Ectodermal cell (in vitro differentiated cells): ENCODE measurements around the gene FHL2.

Experiments
- H3K27ac ChIP-seq: 2 replicates; pipeline ENCODE4 v1.7.0; 2013; ENCODE audit warnings: mild to moderate bottlenecking, low read depth, low read length; ENCODE audit not compliant: insufficient read depth, poor library complexity, severe bottlenecking
- H3K27me3 ChIP-seq: 2 replicates; pipeline ENCODE4 v1.7.0; 2013; ENCODE audit warnings: mild to moderate bottlenecking, low read length; ENCODE audit not compliant: insufficient read depth, control insufficient read depth, poor library complexity, severe bottlenecking
- H3K36me3 ChIP-seq: one replicate; pipeline ENCODE4 v1.7.0; 2013; ENCODE audit warnings: low read length; ENCODE audit not compliant: control insufficient read depth, insufficient read depth
- H3K4me1 ChIP-seq: one replicate; pipeline ENCODE4 v1.7.0; 2013; ENCODE audit warnings: low read length; ENCODE audit not compliant: control insufficient read depth, insufficient read depth
- H3K4me3 ChIP-seq: 2 replicates; pipeline ENCODE4 v1.7.0; 2013; ENCODE audit warnings: low read depth, low read length, control low read depth; ENCODE audit not compliant: insufficient read depth
- H3K9me3 ChIP-seq: 2 replicates; pipeline ENCODE4 v1.7.0; 2013; ENCODE audit warnings: mild to moderate bottlenecking, low read length, moderate library complexity; ENCODE audit not compliant: control insufficient read depth
- WGBS, 2 experiments: methylation state at CpG; one replicate each; pipeline ENCODE4 v1.1.7; 2013; ENCODE audit warnings: missing lambda C conversion rate in 2 of 2; 5-methylcytosine and 5-hydroxymethylcytosine counted together

FHL2 gene

GRCh38 chr2:105399207-105399861 lies 483 bp upstream of the FHL2 start:
- WGBS, 2 experiments: 55 to 64% methylated on average over 38 of the region's 38 CpGs
- Histone ChIP-seq H3K36me3 (no peaks in the 10 kb centered on the region), H3K27me3 (peaks cover 12% of the 10 kb centered on the region), H3K9me3 (no peaks in the 10 kb centered on the region), H3K4me3 (peak overlapping the region; percentile 88), H3K4me1 (peaks cover 7% of the 10 kb centered on the region), H3K27ac (no peak overlapping the region)

- peak overlapping the region; percentile 88 for H3K4me3 ChIP-seq
- no peak overlapping the region for H3K27ac ChIP-seq
- peaks cover 7% of the 10 kb centered on the region for H3K4me1 ChIP-seq
- no peaks in the 10 kb centered on the region for H3K36me3 ChIP-seq
- no peaks in the 10 kb centered on the region for H3K9me3 ChIP-seq
- H3K27me3 ChIP-seq: peaks cover 12% of the 10 kb centered on the region
- WGBS, 2 experiments: 29 to 36% methylated on average over 2 to 6 of the region's 6 CpGs
Measured at GRCh38 chr2:105397953-105398335, 907 bp downstream of the FHL2 start.

- Histone ChIP-seq H3K9me3 (no peaks in the 10 kb centered on the region), H3K27me3 (peaks cover 12% of the 10 kb centered on the region), H3K27ac (no peak overlapping the region), H3K36me3 (no peaks in the 10 kb centered on the region), H3K4me3 (no peak overlapping the region), H3K4me1 (peaks cover 7% of the 10 kb centered on the region)
- 79 to 81% methylated on average over 11 of the region's 13 CpGs for WGBS, 2 experiments
Measured at GRCh38 chr2:105397025-105397722, 1.7 kb downstream of the FHL2 start.

GRCh38 chr2:105396254-105397024 lies 2.4 kb downstream of the FHL2 start:
- H3K27me3 ChIP-seq: peaks cover 12% of the 10 kb centered on the region
- no peak overlapping the region for H3K4me3 ChIP-seq
- no peaks in the 10 kb centered on the region for H3K9me3 ChIP-seq
- peaks cover 7% of the 10 kb centered on the region for H3K4me1 ChIP-seq
- WGBS, 2 experiments: 89 to 93% methylated on average over 12 of the region's 12 CpGs
- no peaks in the 10 kb centered on the region for H3K36me3 ChIP-seq
- H3K27ac ChIP-seq: no peak overlapping the region

- H3K36me3 ChIP-seq: no peaks in the 10 kb centered on the region
- 95 to 96% methylated on average over 7 of the region's 7 CpGs for WGBS, 2 experiments
- no peaks in the 10 kb centered on the region for H3K9me3 ChIP-seq
- H3K4me1 ChIP-seq: peaks cover 7% of the 10 kb centered on the region
- H3K27ac ChIP-seq: no peak overlapping the region
- no peak overlapping the region for H3K4me3 ChIP-seq
- peaks cover 12% of the 10 kb centered on the region for H3K27me3 ChIP-seq
Measured at GRCh38 chr2:105395691-105396090, 3.2 kb downstream of the FHL2 start.

GRCh38 chr2:105394951-105395611 lies 3.8 kb downstream of the FHL2 start:
- 93 to 95% methylated on average over 12 of the region's 12 CpGs for WGBS, 2 experiments
- Histone ChIP-seq H3K27ac (no peak overlapping the region), H3K4me3 (no peak overlapping the region)

GRCh38 chr2:105393373-105394055 lies 5.3 kb downstream of the FHL2 start:
- H3K4me3 ChIP-seq: no peak overlapping the region
- WGBS, 2 experiments: 96 to 97% methylated on average over 13 of the region's 13 CpGs

More at GRCh38 chr2:105394951-105395611, 3.8 kb downstream of the FHL2 start:
- peaks cover 7% of the 10 kb centered on the region for H3K4me1 ChIP-seq
- peaks cover 11% of the 10 kb centered on the region for H3K27me3 ChIP-seq
- H3K9me3 ChIP-seq: no peaks in the 10 kb centered on the region
- H3K36me3 ChIP-seq: no peaks in the 10 kb centered on the region

GRCh38 chr2:105391763-105392662 lies 6.8 kb downstream of the FHL2 start:
- H3K4me3 ChIP-seq: no peak overlapping the region
- no peak overlapping the region for H3K27ac ChIP-seq
- 95% methylated on average over 9 of the region's 9 CpGs for WGBS, 2 experiments
- no peaks in the 10 kb centered on the region for H3K4me1 ChIP-seq
- H3K36me3 ChIP-seq: no peaks in the 10 kb centered on the region
- no peaks in the 10 kb centered on the region for H3K27me3 ChIP-seq
- no peaks in the 10 kb centered on the region for H3K9me3 ChIP-seq

More at GRCh38 chr2:105393373-105394055, 5.3 kb downstream of the FHL2 start:
- H3K27me3 ChIP-seq: no peaks in the 10 kb centered on the region
- peaks cover 7% of the 10 kb centered on the region for H3K4me1 ChIP-seq
- no peaks in the 10 kb centered on the region for H3K36me3 ChIP-seq
- H3K27ac ChIP-seq: no peak overlapping the region
- H3K9me3 ChIP-seq: no peaks in the 10 kb centered on the region

GRCh38 chr2:105391058-105391627 lies 7.7 kb downstream of the FHL2 start:
- Histone ChIP-seq H3K9me3 (no peaks in the 10 kb centered on the region), H3K4me3 (no peak overlapping the region), H3K4me1 (no peaks in the 10 kb centered on the region), H3K27me3 (no peaks in the 10 kb centered on the region), H3K36me3 (no peaks in the 10 kb centered on the region), H3K27ac (no peak overlapping the region)
- 94 to 96% methylated on average over 5 of the region's 5 CpGs for WGBS, 2 experiments
